Measurements from ENCODE around the gene CLEC2A.
"Not testable (repeated sequence)": the region's sequence is repeated elsewhere in the genome, so short reads cannot be mapped to it uniquely, and the experiment has no call there.

Gene CLEC2A

GRCh38 chr12:9932270-9932669 is at the start of gene CLEC2A:
Gene CLEC2A, minus strand, starts transcription at chr12:9932370. Its CDS starts 41 bp downstream, at chr12:9932329.
- DNase-seq, result no peak

- DNase-seq, result no peak
Measured at GRCh38 chr12:9980126-9980525, 48.0 kb upstream of the CLEC2A start.

- DNase-seq, result no peak
Measured at GRCh38 chr12:9977916-9978315, 45.7 kb upstream of the CLEC2A start.

GRCh38 chr12:9976626-9977025 is 44.5 kb upstream of the CLEC2A start:
- not testable (repeated sequence) for DNase-seq

GRCh38 chr12:9975614-9976013 is 43.4 kb upstream of the CLEC2A start:
- DNase-seq, result no peak

- not testable (repeated sequence) for DNase-seq
Measured at GRCh38 chr12:9974731-9975130, 42.6 kb upstream of the CLEC2A start.

- DNase-seq, result no peak
Measured at GRCh38 chr12:9973949-9974348, 41.8 kb upstream of the CLEC2A start.

GRCh38 chr12:9971181-9971580 is 39.0 kb upstream of the CLEC2A start, which contains the start of gene CLEC12A:
Gene CLEC12A, plus strand, starts transcription at chr12:9971409. Its CDS starts 188 bp downstream, at chr12:9971597.
- DNase-seq, result no peak

- no peak for DNase-seq
Measured at GRCh38 chr12:9969673-9970072, 37.5 kb upstream of the CLEC2A start.

- DNase-seq, result no peak
Measured at GRCh38 chr12:9961901-9962300, 29.7 kb upstream of the CLEC2A start.

- DNase-seq, result no peak
Measured at GRCh38 chr12:9961106-9961505, 28.9 kb upstream of the CLEC2A start.

GRCh38 chr12:9960590-9960989 is 28.4 kb upstream of the CLEC2A start:
- DNase-seq, result no peak

GRCh38 chr12:9957834-9958233 is 25.7 kb upstream of the CLEC2A start:
- DNase-seq, result no peak

GRCh38 chr12:9952954-9953729 is 21.0 kb upstream of the CLEC2A start:
- not testable (repeated sequence) for DNase-seq

GRCh38 chr12:9951026-9951675 is 19.0 kb upstream of the CLEC2A start:
- DNase-seq, result peak; percentile 50

GRCh38 chr12:9948606-9949296 is 16.6 kb upstream of the CLEC2A start:
- DNase-seq, result peak; percentile 1

- DNase-seq, result no peak
Measured at GRCh38 chr12:9947674-9948073, 15.5 kb upstream of the CLEC2A start.

- DNase-seq, result peak; percentile 3
Measured at GRCh38 chr12:9944391-9944790, 12.2 kb upstream of the CLEC2A start.

- DNase-seq, result peak; percentile 59
Measured at GRCh38 chr12:9943240-9943639, 11.1 kb upstream of the CLEC2A start.

- no peak for DNase-seq
Measured at GRCh38 chr12:9941838-9942237, 9.7 kb upstream of the CLEC2A start.

GRCh38 chr12:9940375-9940774 is 8.2 kb upstream of the CLEC2A start:
- DNase-seq, result no peak

- no peak for DNase-seq
Measured at GRCh38 chr12:9936591-9936990, 4.4 kb upstream of the CLEC2A start.

- DNase-seq, result no peak
Measured at GRCh38 chr12:9935026-9935425, 2.9 kb upstream of the CLEC2A start.

- DNase-seq, result no peak
Measured at GRCh38 chr12:9933958-9934357, 1.8 kb upstream of the CLEC2A start.
